MM.1S (cell line): ENCODE data around the gene CACNA1E.

ENCODE experiments used
- DNase-seq: peaks from one replicate; pipeline ENCODE4 v3.0.0-alpha.2; 2015
- H2AFZ ChIP-seq: fragments of 300-600 bp; sonication (generic); 2 replicates; pipeline ENCODE4 v1.6.0; 2016; ENCODE audit warnings: antibody characterized with exemption, low read length
- H3F3A ChIP-seq: fragments of 300-600 bp; sonication (generic); 2 replicates; pipeline ENCODE4 v1.6.1; 2016; ENCODE audit warnings: mild to moderate bottlenecking, antibody characterized with exemption, low read length, moderate library complexity, mixed read lengths; ENCODE audit not compliant: insufficient read depth
- H3K27ac ChIP-seq: fragments of 300-600 bp; sonication (generic); 2 replicates; pipeline ENCODE4 v1.5.1; 2016; ENCODE audit warnings: mild to moderate bottlenecking, low read length
- H3K27me3 ChIP-seq: fragments of 300-600 bp; sonication (generic); replicated peaks from 2 replicates; pipeline ENCODE4 v1.6.0; 2016; ENCODE audit warnings: low read length; ENCODE audit not compliant: insufficient read depth
- H3K36me3 ChIP-seq: fragments of 300-600 bp; sonication (generic); replicated peaks from 2 replicates; pipeline ENCODE4 v1.6.1; 2016; ENCODE audit warnings: mild to moderate bottlenecking, low read length, mixed read lengths; ENCODE audit not compliant: insufficient read depth
- H3K4me1 ChIP-seq: fragments of 300-600 bp; sonication (generic); 2 replicates; pipeline ENCODE4 v1.6.1; 2016; ENCODE audit warnings: low read length, mixed read lengths
- H3K4me2 ChIP-seq: fragments of 300-600 bp; sonication (generic); 2 replicates; pipeline ENCODE4 v1.6.0; 2016; ENCODE audit warnings: low read depth, low read length
- H3K4me3 ChIP-seq: fragments of 300-600 bp; sonication (generic); 2 replicates; pipeline ENCODE4 v1.5.1; 2016; ENCODE audit warnings: low read length, mixed read lengths
- H3K79me2 ChIP-seq: fragments of 300-600 bp; sonication (generic); 2 replicates; pipeline ENCODE4 v1.6.1; 2016; ENCODE audit warnings: mixed run types, low read length, mixed read lengths
- H3K9ac ChIP-seq: fragments of 300-600 bp; sonication (generic); 2 replicates; pipeline ENCODE4 v1.6.1; 2016; ENCODE audit warnings: low read length, mixed read lengths
- H3K9me2 ChIP-seq: fragments of 300-600 bp; sonication (generic); replicated peaks from 2 replicates; pipeline ENCODE4 v1.6.1; 2016; ENCODE audit warnings: mild to moderate bottlenecking, low read length, mixed read lengths; ENCODE audit not compliant: insufficient read depth
- H3K9me3 ChIP-seq: fragments of 300-600 bp; sonication (generic); replicated peaks from 2 replicates; pipeline ENCODE4 v1.6.1; 2016; ENCODE audit warnings: mild to moderate bottlenecking, low read length, mixed read lengths; ENCODE audit not compliant: insufficient read depth
- H4K20me1 ChIP-seq: fragments of 300-600 bp; sonication (generic); 2 replicates; pipeline ENCODE4 v1.6.1; 2016; ENCODE audit warnings: mild to moderate bottlenecking, low read length, moderate library complexity, mixed read lengths; ENCODE audit not compliant: insufficient read depth
- CTCF ChIP-seq: fragments of 300-600 bp; sonication (generic); IDR thresholded peaks from 2 replicates; pipeline ENCODE4 v1.5.1; 2016; ENCODE audit warnings: antibody characterized with exemption, low read length, mixed read lengths
- EZH2 ChIP-seq: fragments of 300-600 bp; sonication (generic); optimal IDR thresholded peaks from 2 replicates; pipeline ENCODE3; 2017; ENCODE audit warnings: low read depth, mild to moderate bottlenecking, antibody characterized with exemption, low read length, mixed read lengths
- EZH2phosphoT487 ChIP-seq: fragments of 300-600 bp; sonication (generic); IDR thresholded peaks from 2 replicates; pipeline ENCODE4 v1.6.1; 2018; ENCODE audit warnings: antibody characterized with exemption, low read length

Gene CACNA1E

GRCh38 chr1:181676269-181676668 is 193.0 kb downstream of the CACNA1E start:
- no peaks in the 10 kb centered on the region for H3K9me2 ChIP-seq
- no peaks in the 10 kb centered on the region; the same call in 1 of the 2 replicates for H3F3A ChIP-seq
- H3K4me2 ChIP-seq = no peak overlapping the region
- H3K79me2 ChIP-seq = no peaks in the 10 kb centered on the region
- H4K20me1 ChIP-seq = no peaks in the 10 kb centered on the region
- no peaks in the 10 kb centered on the region for H3K9me3 ChIP-seq
- no peaks in the 10 kb centered on the region for H3K27me3 ChIP-seq
- H3K4me3 ChIP-seq = no peak overlapping the region
- DNase-seq = peak; percentile 64
- H3K4me1 ChIP-seq = no peaks in the 10 kb centered on the region
- H2AFZ ChIP-seq = no peak overlapping the region
- H3K9ac ChIP-seq = no peak overlapping the region
- H3K27ac ChIP-seq = no peak overlapping the region
- no peaks in the 10 kb centered on the region for H3K36me3 ChIP-seq
- no peak for TF ChIP-seq EZH2
- TF ChIP-seq CTCF = peak; percentile 65
- no peak for TF ChIP-seq EZH2phosphoT487

GRCh38 chr1:181680332-181680731 is 197.0 kb downstream of the CACNA1E start:
- Histone ChIP-seq H3F3A (no peaks in the 10 kb centered on the region; the same call in 1 of the 2 replicates), H3K27ac (no peak overlapping the region), H3K4me2 (no peak overlapping the region), H3K9ac (no peak overlapping the region), H3K36me3 (no peaks in the 10 kb centered on the region), H3K9me3 (no peaks in the 10 kb centered on the region), H3K4me3 (no peak overlapping the region), H3K27me3 (no peaks in the 10 kb centered on the region), H3K9me2 (no peaks in the 10 kb centered on the region), H4K20me1 (no peaks in the 10 kb centered on the region), H2AFZ (no peak overlapping the region), H3K79me2 (no peaks in the 10 kb centered on the region), H3K4me1 (no peaks in the 10 kb centered on the region)
- TF ChIP-seq EZH2phosphoT487 = no peak
- no peak for TF ChIP-seq EZH2
- no peak for DNase-seq

GRCh38 chr1:181680871-181681270 is 197.6 kb downstream of the CACNA1E start:
- no peaks in the 10 kb centered on the region for H3K79me2 ChIP-seq
- no peak overlapping the region for H3K4me3 ChIP-seq
- H3K36me3 ChIP-seq = no peaks in the 10 kb centered on the region
- H3F3A ChIP-seq = no peaks in the 10 kb centered on the region; the same call in 1 of the 2 replicates
- no peaks in the 10 kb centered on the region for H3K27me3 ChIP-seq
- H3K9ac ChIP-seq = no peak overlapping the region
- H3K9me2 ChIP-seq = no peaks in the 10 kb centered on the region
- no peak overlapping the region for H2AFZ ChIP-seq
- H4K20me1 ChIP-seq = no peaks in the 10 kb centered on the region
- no peaks in the 10 kb centered on the region for H3K4me1 ChIP-seq
- H3K4me2 ChIP-seq = no peak overlapping the region
- no peak for DNase-seq
- H3K9me3 ChIP-seq = no peaks in the 10 kb centered on the region
- no peak for TF ChIP-seq CTCF
- no peak for TF ChIP-seq EZH2phosphoT487
- TF ChIP-seq EZH2 = no peak
- H3K27ac ChIP-seq = no peak overlapping the region

- no peaks in the 10 kb centered on the region for H3K4me1 ChIP-seq
- H3K9ac ChIP-seq = no peak overlapping the region
- H3K4me3 ChIP-seq = no peak overlapping the region
- TF ChIP-seq EZH2phosphoT487 (no peak), EZH2 (no peak), CTCF (no peak)
- no peak for DNase-seq
- no peak overlapping the region for H3K4me2 ChIP-seq
- no peak overlapping the region for H3K27ac ChIP-seq
- H3K9me3 ChIP-seq = no peaks in the 10 kb centered on the region
- H4K20me1 ChIP-seq = no peaks in the 10 kb centered on the region
- no peak overlapping the region for H2AFZ ChIP-seq
- H3K79me2 ChIP-seq = no peaks in the 10 kb centered on the region
- no peaks in the 10 kb centered on the region for H3K36me3 ChIP-seq
- no peaks in the 10 kb centered on the region for H3K27me3 ChIP-seq
- H3K9me2 ChIP-seq = no peaks in the 10 kb centered on the region
- no peaks in the 10 kb centered on the region for H3F3A ChIP-seq
Measured at GRCh38 chr1:181685211-181685610, 201.9 kb downstream of the CACNA1E start.
